Measurements from ENCODE around the gene BCL2L13. TPM values are rescaled to one million over a fixed set of nuclear protein-coding genes. Genes with fewer than 3 reads are reported as not detected.

Gene BCL2L13
- polyA plus RNA-seq, 6 donors from 2014 or later = 21.5 to 49.5 (median 47.7) TPM

GRCh38 chr22:17705951-17706900, 67.7 kb downstream of the BCL2L13 start:
- peak; percentile 53 for DNase-seq
- Mint-ChIP-seq H3K4me3 (peak overlapping the region; percentile 53 to 86 (median 77)), H3K4me1 (peaks cover 10 to 21% (median 17%) of the 10 kb centered on the region in 3 donors), H3K27me3 (no peaks in the 10 kb centered on the region), H3K36me3 (no peaks in the 10 kb centered on the region), H3K9me3 (no peaks in the 10 kb centered on the region), H3K27ac (peak overlapping the region; percentile 70 to 94 (median 92))
- ATAC-seq (ENCODE audit: low read depth in 2 of 2) = peak; percentile 83 to 88

- Mint-ChIP-seq H3K36me3 (no peaks in the 10 kb centered on the region), H3K27me3 (no peaks in the 10 kb centered on the region), H3K4me1 (peaks cover 10 to 21% (median 17%) of the 10 kb centered on the region in 3 donors), H3K27ac (peak overlapping the region in 4 of 6 donors; percentile 70 to 94 (median 92)), H3K9me3 (no peaks in the 10 kb centered on the region), H3K4me3 (peak overlapping the region in 5 of 8 donors; percentile 65 to 84 (median 76))
- DNase-seq (no peak), ATAC-seq (ENCODE audit: low read depth in 2 of 2) (no peak)
Measured at GRCh38 chr22:17706947-17707346, 68.4 kb downstream of the BCL2L13 start.

- H3K27ac Mint-ChIP-seq = no peak overlapping the region
- ATAC-seq (ENCODE audit: low read depth in 2 of 2) (no peak), DNase-seq (no peak)
- no peaks in the 10 kb centered on the region for H3K9me3 Mint-ChIP-seq
- peaks cover 10 to 21% (median 17%) of the 10 kb centered on the region in 3 donors for H3K4me1 Mint-ChIP-seq
- H3K36me3 Mint-ChIP-seq = no peaks in the 10 kb centered on the region
- H3K4me3 Mint-ChIP-seq = no peak overlapping the region
- H3K27me3 Mint-ChIP-seq = no peaks in the 10 kb centered on the region
Measured at GRCh38 chr22:17707526-17707925, 69.0 kb downstream of the BCL2L13 start.

GRCh38 chr22:17710023-17710422, 71.5 kb downstream of the BCL2L13 start:
- H3K27me3 Mint-ChIP-seq = no peaks in the 10 kb centered on the region
- no peak for ATAC-seq (ENCODE audit: low read depth in 2 of 2)
- no peaks in the 10 kb centered on the region for H3K36me3 Mint-ChIP-seq
- no peak overlapping the region for H3K27ac Mint-ChIP-seq
- DNase-seq = no peak
- peaks cover 10 to 21% (median 17%) of the 10 kb centered on the region in 3 donors for H3K4me1 Mint-ChIP-seq
- no peaks in the 10 kb centered on the region for H3K9me3 Mint-ChIP-seq
- no peak overlapping the region for H3K4me3 Mint-ChIP-seq

- H3K4me3 Mint-ChIP-seq = no peak overlapping the region
- ATAC-seq (ENCODE audit: low read depth in 2 of 2) (no peak), DNase-seq (no peak)
- no peaks in the 10 kb centered on the region for H3K9me3 Mint-ChIP-seq
- H3K4me1 Mint-ChIP-seq = peaks cover 0 to 16% (median 2%) of the 10 kb centered on the region in 3 donors
- no peak overlapping the region for H3K27ac Mint-ChIP-seq
- no peaks in the 10 kb centered on the region for H3K36me3 Mint-ChIP-seq
- no peaks in the 10 kb centered on the region for H3K27me3 Mint-ChIP-seq
Measured at GRCh38 chr22:17712441-17712840, 73.9 kb downstream of the BCL2L13 start.

- DNase-seq (no peak), ATAC-seq (ENCODE audit: low read depth in 2 of 2) (no peak)
- H3K36me3 Mint-ChIP-seq = no peaks in the 10 kb centered on the region
- no peak overlapping the region for H3K4me3 Mint-ChIP-seq
- H3K9me3 Mint-ChIP-seq = no peaks in the 10 kb centered on the region
- H3K27ac Mint-ChIP-seq = no peak overlapping the region
- H3K27me3 Mint-ChIP-seq = no peaks in the 10 kb centered on the region
- H3K4me1 Mint-ChIP-seq = peaks cover 0 to 21% (median 0%) of the 10 kb centered on the region in 3 donors
Measured at GRCh38 chr22:17716529-17716928, 78.0 kb downstream of the BCL2L13 start.

GRCh38 chr22:17717708-17718107, 79.2 kb downstream of the BCL2L13 start:
- no peak overlapping the region for H3K4me3 Mint-ChIP-seq
- H3K36me3 Mint-ChIP-seq = no peaks in the 10 kb centered on the region
- H3K9me3 Mint-ChIP-seq = no peaks in the 10 kb centered on the region
- H3K4me1 Mint-ChIP-seq = peaks cover 0 to 21% (median 3%) of the 10 kb centered on the region in 3 donors
- H3K27me3 Mint-ChIP-seq = no peaks in the 10 kb centered on the region
- peak overlapping the region in 2 of 6 donors; percentile 34 to 90 for H3K27ac Mint-ChIP-seq
- DNase-seq (no peak), ATAC-seq (ENCODE audit: low read depth in 2 of 2) (no peak)

GRCh38 chr22:17719911-17720310, 81.4 kb downstream of the BCL2L13 start:
- no peak overlapping the region for H3K27ac Mint-ChIP-seq
- H3K36me3 Mint-ChIP-seq = no peaks in the 10 kb centered on the region
- H3K4me1 Mint-ChIP-seq = peaks cover 7 to 36% (median 15%) of the 10 kb centered on the region in 3 donors
- H3K9me3 Mint-ChIP-seq = no peaks in the 10 kb centered on the region
- no peak for DNase-seq
- H3K27me3 Mint-ChIP-seq = no peaks in the 10 kb centered on the region
- no peak for ATAC-seq (ENCODE audit: low read depth in 2 of 2)
- H3K4me3 Mint-ChIP-seq = no peak overlapping the region

- Mint-ChIP-seq H3K27me3 (no peaks in the 10 kb centered on the region), H3K4me3 (no peak overlapping the region), H3K4me1 (peaks cover 11 to 22% (median 15%) of the 10 kb centered on the region in 3 donors), H3K36me3 (peaks cover 10 to 11% of the 10 kb centered on the region in 2 donors), H3K9me3 (no peaks in the 10 kb centered on the region), H3K27ac (peak overlapping the region in 3 of 6 donors; percentile 64 to 84 (median 82))
- DNase-seq = no peak
- ATAC-seq (ENCODE audit: low read depth in 2 of 2) = no peak
Measured at GRCh38 chr22:17724241-17724640, 85.7 kb downstream of the BCL2L13 start.

GRCh38 chr22:17724678-17725499, 86.3 kb downstream of the BCL2L13 start:
- no peak for DNase-seq
- ATAC-seq (ENCODE audit: low read depth in 2 of 2) = no peak
- H3K27ac Mint-ChIP-seq = peak overlapping the region in 1 of 6 donors; percentile 84
- peaks cover 11 to 22% (median 15%) of the 10 kb centered on the region in 3 donors for H3K4me1 Mint-ChIP-seq
- H3K36me3 Mint-ChIP-seq = peaks cover 11 to 13% of the 10 kb centered on the region in 2 donors
- H3K9me3 Mint-ChIP-seq = no peaks in the 10 kb centered on the region
- no peak overlapping the region for H3K4me3 Mint-ChIP-seq
- H3K27me3 Mint-ChIP-seq = no peaks in the 10 kb centered on the region

- H3K36me3 Mint-ChIP-seq = peaks cover 11 to 13% of the 10 kb centered on the region in 2 donors
Measured at GRCh38 chr22:17725500-17725796, 86.9 kb downstream of the BCL2L13 start.

GRCh38 chr22:17726006-17726927, 87.7 kb downstream of the BCL2L13 start:
- Mint-ChIP-seq H3K4me1 (peaks cover 11 to 22% (median 15%) of the 10 kb centered on the region in 3 donors), H3K27ac (peak overlapping the region in 2 of 6 donors; percentile 34 to 65), H3K36me3 (peaks cover 11 to 13% of the 10 kb centered on the region in 2 donors), H3K4me3 (no peak overlapping the region), H3K27me3 (no peaks in the 10 kb centered on the region), H3K9me3 (no peaks in the 10 kb centered on the region)
- ATAC-seq (ENCODE audit: low read depth in 2 of 2) (no peak), DNase-seq (no peak)

More at GRCh38 chr22:17725500-17725796, 86.9 kb downstream of the BCL2L13 start:
- DNase-seq (no peak), ATAC-seq (ENCODE audit: low read depth in 2 of 2) (no peak)
- H3K4me3 Mint-ChIP-seq = no peak overlapping the region
- H3K27ac Mint-ChIP-seq = no peak overlapping the region
- H3K9me3 Mint-ChIP-seq = no peaks in the 10 kb centered on the region
- peaks cover 11 to 22% (median 15%) of the 10 kb centered on the region in 3 donors for H3K4me1 Mint-ChIP-seq
- H3K27me3 Mint-ChIP-seq = no peaks in the 10 kb centered on the region

All from naive B cell (primary cell).